IMR-90 (cell line): Measurements from ENCODE around the gene CPNE9. TPM values are rescaled to one million over a fixed set of nuclear protein-coding genes. Genes with fewer than 3 reads are reported as not detected.

Experiments
- ATAC-seq: fragments of 200-7000 bp; cut with Tn5 transposase; 2 replicates; pipeline ENCODE4 v1.9.1; 2020; ENCODE audit warnings: low read depth, mild to moderate bottlenecking, moderate library complexity
- BruUV-seq: library from RNA; stranded (reverse); fragments of 400-500 nt; replicated peaks from 2 replicates; lab custom pipeline; 2021; lab: Mats Ljungman, UMichigan
- CTCF ChIA-PET: fragments of 300-600 bp; formaldehyde crosslinking; extraction: SDS; loops from one replicate; lab custom pipeline; 2021; ENCODE audit warnings: antibody characterized with exemption; lab: Yijun Ruan, JAX
- POLR2A ChIA-PET: fragments of 300-600 bp; sonication (Branson Sonifier 250); formaldehyde crosslinking; loops from one replicate; lab custom pipeline; 2022; ENCODE audit warnings: antibody characterized with exemption; ENCODE audit not compliant: unreplicated experiment; lab: Charles Lee
- DNase-seq: peaks from one replicate; pipeline ENCODE4 v3.0.0; 2013
- H2AFZ ChIP-seq: replicated peaks from 2 replicates; pipeline ENCODE3; 2013; ENCODE audit warnings: low read length, mild to moderate bottlenecking; ENCODE audit not compliant: poor library complexity
- H2AK5ac ChIP-seq: 2 replicates; pipeline ENCODE4 v1.6.1; 2013; ENCODE audit warnings: low read depth, low read length, inconsistent platforms
- H2AK9ac ChIP-seq: replicated peaks from 2 replicates; pipeline ENCODE3; 2013; ENCODE audit warnings: mild to moderate bottlenecking, low read depth, low read length, moderate library complexity; ENCODE audit not compliant: poor library complexity
- H2BK120ac ChIP-seq: 2 replicates; pipeline ENCODE4 v1.6.1; 2013; ENCODE audit warnings: low read depth, low read length, inconsistent platforms
- H2BK15ac ChIP-seq: 3 replicates; pipeline ENCODE4 v1.6.1; 2013; ENCODE audit warnings: low read depth, low read length, inconsistent platforms
- H2BK20ac ChIP-seq: 2 replicates; pipeline ENCODE4 v1.6.1; 2013; ENCODE audit warnings: low read depth, mild to moderate bottlenecking, inconsistent platforms, low read length, moderate library complexity
- H2BK5ac ChIP-seq: 2 replicates; pipeline ENCODE4 v1.6.1; 2013; ENCODE audit warnings: mild to moderate bottlenecking, low read depth, low read length, inconsistent platforms; ENCODE audit not compliant: poor library complexity, severe bottlenecking
- H3K14ac ChIP-seq: replicated peaks from 2 replicates; pipeline ENCODE4 v1.6.1; 2013; ENCODE audit warnings: low read depth, low read length, inconsistent platforms
- H3K18ac ChIP-seq: 2 replicates; pipeline ENCODE4 v1.6.1; 2013; ENCODE audit warnings: low read depth, low read length, control low read depth
- H3K23ac ChIP-seq: 2 replicates; pipeline ENCODE4 v1.6.1; 2013; ENCODE audit warnings: low read depth, low read length, inconsistent platforms
- H3K27ac ChIP-seq: 2 replicates; pipeline ENCODE4 v1.5.1; 2013; ENCODE audit warnings: mild to moderate bottlenecking, control low read depth, low read length; ENCODE audit not compliant: insufficient read depth
- H3K27me3 ChIP-seq: 2 replicates; pipeline ENCODE4 v1.6.1; 2013; ENCODE audit warnings: low read length; ENCODE audit not compliant: control insufficient read depth, insufficient read depth
- H3K36me3 ChIP-seq: 2 replicates; pipeline ENCODE4 v1.6.1; 2013; ENCODE audit warnings: low read length, mixed read lengths; ENCODE audit not compliant: control insufficient read depth, insufficient read depth
- H3K4ac ChIP-seq: 2 replicates; pipeline ENCODE4 v1.6.1; 2013; ENCODE audit warnings: low read depth, low read length, inconsistent platforms
- H3K4me1 ChIP-seq: 2 replicates; pipeline ENCODE4 v1.6.1; 2013; ENCODE audit warnings: low read length, mixed read lengths; ENCODE audit not compliant: control insufficient read depth, insufficient read depth
- H3K4me2 ChIP-seq: 2 replicates; pipeline ENCODE4 v1.6.1; 2013; ENCODE audit warnings: low read depth, mild to moderate bottlenecking, control low read depth, low read length, moderate library complexity
- H3K4me3 ChIP-seq: 2 replicates; pipeline ENCODE4 v1.5.1; 2013; ENCODE audit warnings: low read depth, mild to moderate bottlenecking, control low read depth, low read length, moderate library complexity; ENCODE audit not compliant: insufficient read depth
- H3K56ac ChIP-seq: 2 replicates; pipeline ENCODE4 v1.6.1; 2013; ENCODE audit warnings: low read length, inconsistent platforms; ENCODE audit not compliant: insufficient read depth; ENCODE audit errors: extremely low read depth
- H3K79me1 ChIP-seq, 2 experiments: 2 replicates each; pipeline ENCODE4 v1.6.1; 2013; ENCODE audit warnings: low read length in 2 of 2, inconsistent platforms in 1 of 2, low read depth in 1 of 2
- H3K9ac ChIP-seq: 2 replicates; pipeline ENCODE4 v1.6.1; 2013; ENCODE audit warnings: low read depth, low read length, control low read depth
- H3K9me1 ChIP-seq: 2 replicates; pipeline ENCODE4 v1.6.1; 2013; ENCODE audit warnings: low read length, inconsistent platforms; ENCODE audit not compliant: insufficient read depth
- H3K9me3 ChIP-seq: 2 replicates; pipeline ENCODE4 v1.6.1; 2013; ENCODE audit warnings: low read length; ENCODE audit not compliant: control insufficient read depth, insufficient read depth
- H4K20me1 ChIP-seq: 2 replicates; pipeline ENCODE4 v1.6.1; 2013; ENCODE audit warnings: low read length, inconsistent platforms; ENCODE audit not compliant: insufficient read depth
- H4K5ac ChIP-seq: 2 replicates; pipeline ENCODE4 v1.6.1; 2013; ENCODE audit warnings: mild to moderate bottlenecking, low read depth, low read length, control low read depth
- H4K8ac ChIP-seq, 2 experiments: 2 replicates each; pipeline ENCODE4 v1.6.1; 2013; ENCODE audit warnings: low read depth in 2 of 2, low read length in 2 of 2, control low read depth in 1 of 2, inconsistent platforms in 1 of 2
- H4K91ac ChIP-seq: 2 replicates; pipeline ENCODE4 v1.6.1; 2013; ENCODE audit warnings: low read depth, low read length, inconsistent platforms; ENCODE audit not compliant: insufficient read depth
- BHLHE40 ChIP-seq: fragments of 150-350 bp; IDR thresholded peaks from 2 replicates; pipeline ENCODE4 v1.6.1; 2016; ENCODE audit warnings: mild to moderate bottlenecking, low read depth, low read length
- CTCF ChIP-seq: conservative IDR thresholded peaks from 2 replicates; pipeline ENCODE4 v1.5.1; 2012; ENCODE audit warnings: mild to moderate bottlenecking, low read depth, low read length, improper control_type of control experiment
- MAFK ChIP-seq: IDR thresholded peaks from 2 replicates; pipeline ENCODE4 v1.6.1; 2012; ENCODE audit warnings: low read depth, low read length, improper control_type of control experiment
- RFX5 ChIP-seq: IDR thresholded peaks from 2 replicates; pipeline ENCODE4 v1.8.0; 2012; ENCODE audit warnings: low read depth, mild to moderate bottlenecking, low read length, moderate library complexity
- SMC3 ChIP-seq: fragments of 150-350 bp; IDR thresholded peaks from 2 replicates; pipeline ENCODE4 v1.6.1; 2016; ENCODE audit warnings: low read depth, mild to moderate bottlenecking, antibody characterized with exemption, low read length, moderate library complexity
- WGBS, 2 experiments: methylation state at CpG; one replicate each; pipeline versions ENCODE4 v1.1.5 to v1.1.7; 2013; ENCODE audit warnings: missing lambda C conversion rate in 2 of 2; ENCODE audit not compliant: insufficient read length in 1 of 2; ENCODE audit errors: extremely low coverage in 2 of 2; 5-methylcytosine and 5-hydroxymethylcytosine counted together
- dilution Hi-C: fragments of 300-500 bp; cut with HindIII; formaldehyde crosslinking; loops from one replicate; pipeline ENCODE4 v1.14.3; 2018; ENCODE audit warnings: low sequenced_read_pairs; ENCODE audit not compliant: unreplicated experiment
- in situ Hi-C: fragments of 300-500 bp; cut with MboI; formaldehyde crosslinking; loops from 3 replicates; pipeline ENCODE4 v1.14.3; 2019; ENCODE audit warnings: low sequenced_read_pairs, inconsistent platforms, mixed read lengths
- intact Hi-C: fragments of 100-400 bp; cut with micrococcal nuclease; formaldehyde crosslinking; loops from 2 replicates; pipeline ENCODE4 v1.10.0; 2022
- polyA plus RNA-seq, 3 experiments: library from polyadenylated mRNA; depleted of rRNA; stranded (reverse); fragments of >200 nt; gene quantifications; 2 replicates each; pipeline ENCODE4 v1.2.3, GENCODE V29; 2012; ENCODE audit warnings: low replicate concordance in 1 of 3
- total RNA-seq: library from RNA; depleted of rRNA; stranded (reverse); fragments of >200 nt; gene quantifications from 2 replicates; pipeline ENCODE4 v1.2.3, GENCODE V29; 2012

Gene CPNE9
- total and polyA plus RNA-seq, 2 of the 4 experiments (the other 2 are of a cell fraction): not detected

- Histone ChIP-seq H3K27me3 (peaks cover 31% of the 10 kb centered on the region), H2BK15ac (no peak overlapping the region), H3K9me1 (no peaks in the 10 kb centered on the region), H3K36me3 (no peaks in the 10 kb centered on the region), H2BK20ac (no peak overlapping the region), H4K8ac (no peak overlapping the region), H3K18ac (no peak overlapping the region), H2AK5ac (no peak overlapping the region), H3K79me1 (no peaks in the 10 kb centered on the region), H3K9ac (no peak overlapping the region), H3K56ac (no peak overlapping the region), H2BK5ac (no peak overlapping the region), H2BK120ac (no peak overlapping the region), H3K14ac (no peak overlapping the region), H3K9me3 (no peaks in the 10 kb centered on the region), H3K4me1 (no peaks in the 10 kb centered on the region), H3K23ac (no peak overlapping the region), H3K4me3 (no peak overlapping the region), H3K4ac (no peak overlapping the region), H4K20me1 (no peaks in the 10 kb centered on the region), H4K91ac (no peak overlapping the region), H2AK9ac (no peak overlapping the region), H2AFZ (no peak overlapping the region), H3K27ac (no peak overlapping the region), H4K5ac (no peak overlapping the region), H3K4me2 (no peak overlapping the region)
- BruUV-seq: no TSS peak
- 36% methylated on average over 2 of the region's 3 CpGs; no CpG with 5 or more reads in 1 of the 2 experiments for WGBS, 2 experiments
- in situ Hi-C loops (no loop called here), dilution Hi-C loops (no loop called here), intact Hi-C loops (loop anchor here (10.0 kb wide), 1 partner anchor 515 kb away; no protein-coding TSS in a partner anchor)
- ChIA-PET CTCF (no interaction called here), POLR2A (no interaction called here)
- TF ChIP-seq MAFK: no peak
- TF ChIP-seq BHLHE40: no peak
- no peak for TF ChIP-seq SMC3
- TF ChIP-seq CTCF: no peak
- TF ChIP-seq RFX5: no peak
- DNase-seq (no peak), ATAC-seq (no peak)
Observed at GRCh38 chr3:9710174-9710739, 6.6 kb downstream of the CPNE9 start.
